ENCODE measurements around the gene GIMAP2.
A peak's percentile ranks its signal among the peaks of the same experiment; 100 is the strongest.

Gene GIMAP2

GRCh38 chr7:150703209-150703608, 17.7 kb downstream of the GIMAP2 start:
- Histone ChIP-seq H3K4me3 (ENCODE audit: low read depth, low read length) (no peak overlapping the region), H3K4me1 (ENCODE audit: control insufficient read depth, insufficient read depth, low read length) (no peaks in the 10 kb centered on the region), H3K9me3 (ENCODE audit: control insufficient read depth, insufficient read depth, low read depth, low read length) (no peaks in the 10 kb centered on the region), H3K27ac (ENCODE audit: extremely low read depth, low read depth, low read length) (no peak overlapping the region), H3K36me3 (ENCODE audit: control insufficient read depth in 2 of 2, insufficient read depth in 1 of 2, low read length in 2 of 2) (no peaks in the 10 kb centered on the region)
- TF ChIP-seq ZNF555 (tag by site-specific recombination; conservative IDR thresholded peaks at IDR 0.05) (no peak), ZNF623 (tag by site-specific recombination; IDR thresholded peaks at IDR 0.05) (no peak), ZNF791 (tag by site-specific recombination; IDR thresholded peaks at IDR 0.05) (peak; percentile 97), TRIM28 (IDR thresholded peaks at IDR 0.05; ENCODE audit: borderline replicate concordance, low read length) (peak; percentile 82; the same call in 1 of the 2 replicates), ZNF830 (tag by site-specific recombination; IDR thresholded peaks at IDR 0.05; ENCODE audit: low read depth) (no peak), ZNF501 (tag by site-specific recombination; IDR thresholded peaks at IDR 0.05) (no peak), SETDB1 (IDR thresholded peaks at IDR 0.05; ENCODE audit: insufficient read length, low read length) (peak; percentile 96)
- ChIA-PET POLR2A (no interaction called here), CTCF (interaction anchor here (0.6 kb wide), 1 partner anchor 76 kb away, joined by 3 read pairs; no protein-coding TSS in a partner anchor)

- POLR2A ChIA-PET: no interaction called here
These were observed 29.8 kb downstream of the GIMAP2 start for GRCh38 chr7:150715293-150715692.

More at GRCh38 chr7:150715293-150715692, 29.8 kb downstream of the GIMAP2 start:
- H3K9me3 ChIP-seq (ENCODE audit: control insufficient read depth, insufficient read depth, low read depth, low read length): no peaks in the 10 kb centered on the region
- H3K27ac ChIP-seq (ENCODE audit: extremely low read depth, low read depth, low read length): no peak overlapping the region
- TF ChIP-seq ZNF350 (tag by site-specific recombination; IDR thresholded peaks at IDR 0.05) (no peak), ZNF768 (tag by site-specific recombination; IDR thresholded peaks at IDR 0.05) (no peak), REST (tag by site-specific recombination; IDR thresholded peaks at IDR 0.05) (no peak), ZNF747 (tag by site-specific recombination; IDR thresholded peaks at IDR 0.05) (no peak), ZNF610 (tag by site-specific recombination; IDR thresholded peaks at IDR 0.05; ENCODE audit: borderline replicate concordance) (no peak), REPIN1 (tag by site-specific recombination; IDR thresholded peaks at IDR 0.05; ENCODE audit: low read depth) (no peak), ZNF544 (tag by site-specific recombination; IDR thresholded peaks at IDR 0.05) (no peak), ZNF354C (tag by site-specific recombination; IDR thresholded peaks at IDR 0.05; ENCODE audit: borderline replicate concordance, low read depth) (no peak), ZSCAN4 (tag by site-specific recombination; IDR thresholded peaks at IDR 0.05) (no peak), ZNF785 (tag by site-specific recombination; IDR thresholded peaks at IDR 0.05) (no peak), ZNF362 (tag by site-specific recombination; IDR thresholded peaks at IDR 0.05) (no peak), SETDB1 (IDR thresholded peaks at IDR 0.05; ENCODE audit: insufficient read length, low read length) (no peak), ZNF423 (tag by site-specific recombination; IDR thresholded peaks at IDR 0.05) (no peak), ZNF16 (tag by site-specific recombination; IDR thresholded peaks at IDR 0.05; ENCODE audit: low read depth) (no peak), HOXA7 (CRISPR knock-in tag; IDR thresholded peaks at IDR 0.05; ENCODE audit: borderline replicate concordance) (no peak), ZNF560 (tag by site-specific recombination; IDR thresholded peaks at IDR 0.05; ENCODE audit: borderline replicate concordance) (no peak), ZNF645 (tag by site-specific recombination; IDR thresholded peaks at IDR 0.05) (no peak)
- H3K4me1 ChIP-seq (ENCODE audit: control insufficient read depth, insufficient read depth, low read length): no peaks in the 10 kb centered on the region
- CTCF ChIA-PET: no interaction called here
- H3K4me3 ChIP-seq (ENCODE audit: low read depth, low read length): no peak overlapping the region
- H3K36me3 ChIP-seq (ENCODE audit: control insufficient read depth in 2 of 2, insufficient read depth in 1 of 2, low read length in 2 of 2): no peaks in the 10 kb centered on the region
